Left renal cortex interstitium (tissue), 4 donors: Measurements from ENCODE around the gene OSBPL1A. TPM values are rescaled to one million over a fixed set of nuclear protein-coding genes. Genes with fewer than 3 reads are reported as not detected.

Experiments used
- DNase-seq, 4 donors: peaks; one replicate each; pipeline ENCODE4 v3.0.0-alpha.2; 2013; ENCODE audit warnings: low read depth in 4 of 4, low spot score in 2 of 4, missing footprints in 1 of 4
- polyA plus RNA-seq, 4 donors: library from polyadenylated mRNA; unstranded; fragments of 120-200 nt; gene quantifications; one replicate each; pipeline ENCODE4 v1.2.1, GENCODE V29; 2013; ENCODE audit not compliant: insufficient read length in 4 of 4

OSBPL1A gene
- polyA plus RNA-seq, 4 donors = 46.5 to 56.9 (median 49.7) TPM

DNA sequence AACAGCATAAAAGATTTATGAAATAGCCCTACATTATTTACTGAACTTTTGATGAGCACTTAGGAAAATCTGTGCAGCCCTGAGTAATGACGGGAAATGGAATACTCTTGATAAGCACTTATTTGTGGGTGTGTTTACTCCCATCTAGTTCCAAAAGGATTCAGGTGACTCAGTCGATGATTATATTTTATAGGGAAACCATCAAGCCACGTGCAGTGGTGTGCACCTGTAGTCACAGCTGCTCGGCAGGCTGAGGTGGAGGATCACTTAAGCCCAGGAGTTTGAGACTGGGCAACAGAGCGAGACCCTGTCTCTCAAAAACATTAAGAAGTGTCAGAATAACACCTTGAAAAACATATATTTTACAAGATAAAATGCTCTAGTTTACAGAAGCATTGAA is 166.9 kb downstream of the OSBPL1A start:
- no peak for DNase-seq

DNA sequence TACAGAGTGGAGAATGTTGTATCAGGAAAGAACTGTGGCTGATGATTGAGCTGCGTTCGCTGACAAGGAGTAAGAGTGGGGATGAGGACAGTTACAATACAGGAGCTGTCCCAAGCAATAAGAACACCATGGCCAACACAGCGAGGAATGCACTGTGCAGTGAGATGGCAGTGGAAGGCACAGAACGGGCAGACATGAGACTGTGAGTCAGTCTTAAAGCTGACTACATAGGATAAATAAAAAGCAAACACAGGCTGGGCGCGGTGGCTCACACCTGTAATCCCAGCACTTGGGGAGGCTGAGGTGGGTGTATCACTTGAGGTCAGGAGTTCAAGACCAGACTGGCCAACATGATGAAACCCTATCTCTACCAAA is 169.0 kb downstream of the OSBPL1A start:
- DNase-seq = no peak

DNA sequence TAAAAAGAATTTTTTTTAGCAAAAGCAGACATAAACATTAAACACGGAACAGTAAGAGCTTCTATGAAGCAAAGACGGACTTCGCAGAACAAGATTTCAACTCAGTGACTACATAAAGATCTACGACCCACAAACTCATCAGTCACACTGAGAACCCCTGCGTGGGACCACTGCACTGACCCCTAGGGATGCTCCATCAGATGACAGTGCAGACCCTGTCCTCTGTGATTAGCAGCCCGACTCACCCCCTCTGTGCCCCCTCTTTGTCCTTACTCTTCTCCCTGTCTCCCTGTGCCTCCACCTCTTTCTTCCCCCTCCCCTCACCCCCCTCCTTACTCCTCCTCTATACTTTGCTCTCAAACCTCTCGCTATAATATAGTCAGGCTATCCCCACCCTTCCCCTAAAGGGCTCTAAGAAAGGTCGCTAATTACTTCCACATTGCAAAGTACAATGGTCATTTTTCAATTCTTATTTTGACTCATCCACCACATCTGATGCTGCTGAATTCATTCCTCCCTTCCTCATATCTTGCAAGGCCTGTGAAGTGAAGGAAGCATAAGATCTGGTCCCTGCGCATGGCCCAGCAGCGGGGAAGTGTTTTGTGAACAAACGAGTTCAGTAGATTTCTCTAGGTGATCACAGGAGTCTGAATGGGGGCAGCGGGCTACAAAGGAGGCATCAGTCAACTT is 169.5 kb downstream of the OSBPL1A start:
- DNase-seq = no peak

DNA sequence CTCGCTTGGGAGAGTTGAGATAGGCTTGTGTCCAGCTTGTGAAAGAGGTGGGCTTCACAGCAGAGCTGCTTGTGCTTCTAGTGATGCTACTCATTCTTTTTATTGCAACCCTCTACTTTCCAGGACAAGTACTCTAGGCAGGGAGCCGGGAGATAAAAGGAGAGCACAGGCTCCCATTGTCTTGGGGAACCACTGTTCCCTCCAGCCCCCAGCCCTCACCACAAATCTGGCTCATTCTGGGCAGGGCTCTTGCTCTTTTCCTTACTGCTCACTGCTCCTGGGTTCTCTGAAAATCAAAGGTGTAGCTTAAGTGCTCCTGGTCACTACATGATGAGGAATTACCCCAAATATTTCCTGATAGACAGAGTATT is 177.3 kb downstream of the OSBPL1A start:
- no peak for DNase-seq

DNA sequence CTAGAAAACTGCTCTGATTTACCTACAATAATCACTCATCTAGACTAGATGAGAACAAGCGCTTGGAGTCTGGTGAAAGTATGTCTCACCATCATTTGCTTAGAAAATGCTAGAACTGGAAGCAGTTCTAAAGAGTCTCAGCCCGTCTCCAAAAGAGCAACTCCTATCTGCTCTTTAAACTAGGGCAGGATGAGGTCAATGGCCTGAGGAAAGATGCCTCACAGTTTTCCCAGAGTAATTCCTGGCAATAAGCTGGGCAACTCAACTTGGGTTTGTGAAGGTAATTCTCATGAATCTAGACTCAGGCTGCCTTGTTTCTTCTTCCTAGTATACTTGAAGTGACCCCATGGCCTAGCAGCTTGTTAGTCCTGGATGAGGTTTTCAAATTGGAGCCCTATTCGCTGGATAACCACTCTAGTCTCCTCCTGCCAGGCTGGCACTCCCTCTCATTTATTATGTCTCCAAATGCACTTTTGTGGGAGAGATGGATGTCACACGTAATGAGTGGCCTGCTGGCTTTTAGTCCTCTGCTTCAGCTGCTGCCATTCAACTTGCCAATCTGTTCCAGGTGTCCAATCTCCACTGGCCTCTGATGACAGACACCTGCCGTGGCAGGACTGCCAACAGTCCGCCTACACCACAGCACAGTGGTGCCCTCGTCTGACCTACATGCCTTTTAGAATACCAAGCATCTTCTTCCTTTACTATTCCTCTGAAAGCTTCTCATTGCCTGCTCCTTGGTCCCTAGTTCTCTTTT is 177.9 kb downstream of the OSBPL1A start:
- DNase-seq = no peak

DNA sequence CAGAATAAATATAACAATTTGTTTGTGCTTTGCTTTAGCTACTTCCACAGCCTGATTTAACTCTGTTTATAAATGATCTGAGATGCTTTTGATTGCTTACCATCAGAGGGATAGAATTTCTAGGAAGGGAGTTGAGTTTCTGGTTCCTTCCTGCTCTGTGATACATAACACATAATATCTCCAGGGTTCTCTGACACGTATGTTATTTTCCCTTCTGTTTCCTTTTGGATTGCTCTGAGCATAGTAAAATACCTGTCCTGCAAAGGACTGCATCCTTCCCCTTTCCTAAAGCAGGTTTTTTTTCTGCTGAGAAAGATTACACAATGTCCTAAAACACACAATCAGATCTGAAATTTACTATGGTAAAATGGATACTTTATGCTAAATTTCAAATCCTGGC is 182.7 kb downstream of the OSBPL1A start:
- DNase-seq = no peak

DNA sequence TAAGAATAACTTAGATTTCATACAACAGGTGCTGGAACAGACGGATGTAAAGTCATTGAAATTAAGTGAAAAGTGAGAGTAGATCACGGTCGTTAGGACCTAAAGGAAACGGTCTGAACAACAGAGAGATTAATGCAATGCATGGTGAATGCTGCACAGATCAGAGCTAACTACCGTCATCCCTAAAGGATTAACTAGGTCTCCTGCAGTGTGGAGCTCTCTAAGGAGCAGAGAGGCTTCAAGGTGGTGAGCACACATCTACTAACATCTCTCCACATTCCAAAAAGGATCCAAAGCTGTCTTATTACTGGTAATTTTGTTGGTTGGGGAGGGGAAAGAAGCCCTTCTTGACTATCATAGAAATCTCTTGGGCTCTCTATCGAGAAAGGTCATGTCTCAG is 183.5 kb downstream of the OSBPL1A start:
- DNase-seq = no peak

DNA sequence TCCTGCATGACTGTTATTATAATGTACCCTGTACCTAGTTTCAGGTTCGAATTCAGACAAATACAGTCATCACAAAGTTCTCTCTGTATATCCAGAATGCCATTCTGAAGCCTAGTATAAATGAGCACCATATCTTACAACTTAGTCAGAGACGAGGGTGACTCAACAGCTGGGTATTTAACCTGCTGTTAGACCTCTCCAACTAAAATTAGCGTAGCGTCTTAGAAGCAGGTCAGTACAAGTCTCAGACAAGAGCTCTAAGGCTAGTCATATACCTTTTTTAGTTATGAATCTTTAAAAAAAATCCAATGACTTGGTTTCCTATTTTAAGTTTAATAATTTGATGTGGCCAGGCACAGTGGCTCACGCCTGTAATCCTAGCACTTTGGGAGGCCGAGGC is 184.7 kb downstream of the OSBPL1A start:
- no peak for DNase-seq

DNA sequence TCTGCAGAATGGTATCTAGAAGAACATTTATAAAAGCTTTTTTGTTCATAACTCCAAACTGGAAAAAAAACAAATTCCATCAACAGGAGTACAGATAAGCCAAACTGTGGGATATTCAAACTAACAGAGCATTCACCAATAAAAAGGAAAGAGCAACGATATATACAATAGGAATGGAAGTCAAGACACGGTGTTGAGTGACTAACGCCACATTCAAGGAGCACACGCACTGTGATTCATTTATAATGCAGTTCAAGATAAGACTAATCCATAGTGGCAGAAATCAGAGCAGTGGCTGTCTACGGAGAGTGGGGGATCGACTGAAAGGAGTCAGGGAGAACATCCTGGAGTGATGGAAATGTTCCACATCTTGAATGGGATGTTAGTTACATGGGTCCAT is 188.1 kb downstream of the OSBPL1A start:
- DNase-seq = no peak

DNA sequence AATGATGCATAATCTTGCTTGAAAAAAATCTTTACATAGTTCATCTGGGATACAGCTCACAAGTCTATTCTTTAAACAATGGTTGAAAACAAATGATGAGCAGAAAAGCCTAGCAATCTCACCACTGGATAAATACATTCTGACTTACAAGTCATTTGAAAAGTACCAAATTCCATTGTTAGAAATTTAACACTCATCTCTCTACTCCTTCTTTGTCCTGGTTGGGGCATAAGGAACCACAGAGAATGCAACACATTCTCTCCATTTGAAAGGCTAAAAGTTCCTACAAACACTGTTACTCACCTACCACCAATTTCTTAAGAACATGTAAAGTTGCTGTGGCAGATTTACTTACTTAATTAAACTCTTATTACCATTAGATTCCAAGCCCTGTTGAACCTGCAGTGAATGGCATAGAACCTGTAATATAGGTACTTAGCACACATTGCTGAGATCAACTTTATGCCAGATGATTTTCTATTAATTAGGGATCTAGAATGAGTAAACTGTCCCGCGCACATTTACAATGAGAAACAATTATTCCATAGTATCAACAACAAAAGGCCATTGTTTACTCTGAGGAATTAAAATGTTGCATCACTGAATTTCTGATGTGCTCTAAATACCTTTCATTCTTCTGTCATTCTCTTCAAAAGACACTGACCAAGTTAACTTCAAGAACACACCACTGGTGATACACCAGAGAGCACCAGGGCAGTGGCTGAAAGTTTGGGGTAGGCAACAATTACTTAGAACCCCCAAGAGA is 189.2 kb downstream of the OSBPL1A start:
- DNase-seq = no peak

DNA sequence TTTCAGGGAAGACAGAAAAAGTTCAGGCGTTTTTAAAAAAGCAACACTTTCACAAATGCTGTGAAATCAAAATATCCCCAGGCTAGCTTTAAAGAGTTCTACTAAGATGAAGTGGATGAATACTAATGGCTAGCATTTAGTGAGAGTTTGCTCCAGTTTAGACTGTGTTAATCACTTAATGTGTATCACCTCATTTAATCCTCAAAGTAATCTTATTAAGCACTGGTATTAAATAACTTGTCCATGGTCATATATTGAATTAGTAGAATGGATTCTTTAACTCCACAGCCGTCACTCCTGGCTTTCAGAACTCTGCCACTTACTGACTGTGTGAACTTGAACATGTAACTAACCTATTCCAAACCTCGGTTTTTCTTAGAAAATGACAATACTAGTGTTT is 192.7 kb downstream of the OSBPL1A start:
- DNase-seq = no peak

DNA sequence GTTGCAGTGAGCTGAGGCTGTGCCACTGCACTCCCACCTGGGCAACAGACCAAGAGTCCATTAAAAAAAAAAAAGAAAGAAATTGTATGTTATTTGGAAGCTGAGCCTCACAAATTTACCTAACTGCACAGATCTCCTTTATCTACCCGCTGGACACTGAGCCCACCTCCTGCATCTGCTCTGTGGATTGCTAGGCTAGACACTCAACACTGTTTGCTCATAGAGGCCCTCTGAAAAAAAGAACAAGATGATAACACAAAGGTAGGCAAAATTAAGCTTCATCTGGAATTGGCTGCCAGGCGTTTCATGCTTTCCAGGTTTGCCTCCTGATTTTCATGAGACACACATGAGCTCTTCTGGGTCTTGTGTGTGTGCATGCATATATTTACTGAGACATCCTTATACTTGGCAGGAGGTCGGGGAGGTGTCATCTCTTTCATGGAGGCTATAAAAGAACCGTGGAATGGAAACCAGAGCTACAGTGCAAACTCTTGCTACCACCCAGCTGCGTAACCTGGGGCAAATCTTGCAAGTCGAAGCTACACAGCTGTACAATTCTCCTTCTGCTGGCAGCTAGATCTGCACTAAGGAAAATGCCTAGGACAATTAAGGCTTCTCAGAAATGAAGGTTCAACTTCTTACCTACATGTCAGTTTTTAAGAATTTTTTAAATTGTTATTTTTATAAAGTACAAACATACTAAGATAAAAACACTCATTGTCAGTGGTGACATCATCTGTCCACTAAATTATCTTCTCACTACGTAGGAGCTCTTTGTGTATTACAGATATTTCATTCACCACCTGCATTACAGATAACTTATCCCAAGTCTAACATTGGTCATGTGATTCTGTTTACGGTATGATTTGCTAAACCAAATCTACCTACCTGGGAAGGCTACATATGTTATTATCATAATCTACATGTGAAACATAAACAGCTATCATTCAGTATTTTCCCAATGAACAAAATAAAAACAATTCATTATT is 195.6 kb downstream of the OSBPL1A start:
- no peak for DNase-seq

DNA sequence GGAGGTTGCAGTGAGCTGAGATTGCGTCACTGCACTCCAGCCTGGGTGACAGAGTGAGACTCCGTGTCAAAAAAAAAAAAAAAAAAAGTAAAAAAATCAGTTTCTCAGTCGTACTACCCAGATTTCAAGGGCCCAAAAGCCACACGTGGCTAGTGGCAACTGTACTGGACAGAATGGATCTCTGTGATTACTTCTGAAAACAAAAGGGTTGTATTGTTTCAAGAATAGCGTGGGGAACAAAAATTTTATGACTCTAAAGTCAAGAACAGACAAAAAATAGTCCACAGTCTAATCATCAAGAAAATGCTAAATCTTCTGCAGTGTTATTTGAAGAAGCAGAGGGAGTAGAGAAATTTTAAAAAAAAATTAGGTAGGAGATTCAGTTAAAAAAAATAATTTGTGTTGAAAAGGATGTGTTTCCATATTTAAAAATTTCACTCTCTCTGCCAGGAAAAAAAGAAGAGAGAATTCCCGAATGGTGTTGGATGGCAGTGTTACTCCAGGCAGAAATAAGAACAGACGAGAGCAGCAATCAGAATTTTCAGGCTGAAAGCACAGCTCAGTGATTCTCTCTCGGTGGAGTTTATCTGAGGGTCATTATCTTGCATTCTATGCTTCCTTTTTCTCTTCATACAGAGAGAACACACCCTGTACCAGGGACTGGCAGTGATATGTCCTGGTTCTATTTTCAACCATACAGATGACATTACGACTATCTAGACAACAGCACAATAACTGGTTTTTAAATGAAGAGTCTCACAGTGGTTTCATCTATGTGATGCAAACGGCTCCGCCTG is 196.9 kb downstream of the OSBPL1A start:
- DNase-seq = no peak

DNA sequence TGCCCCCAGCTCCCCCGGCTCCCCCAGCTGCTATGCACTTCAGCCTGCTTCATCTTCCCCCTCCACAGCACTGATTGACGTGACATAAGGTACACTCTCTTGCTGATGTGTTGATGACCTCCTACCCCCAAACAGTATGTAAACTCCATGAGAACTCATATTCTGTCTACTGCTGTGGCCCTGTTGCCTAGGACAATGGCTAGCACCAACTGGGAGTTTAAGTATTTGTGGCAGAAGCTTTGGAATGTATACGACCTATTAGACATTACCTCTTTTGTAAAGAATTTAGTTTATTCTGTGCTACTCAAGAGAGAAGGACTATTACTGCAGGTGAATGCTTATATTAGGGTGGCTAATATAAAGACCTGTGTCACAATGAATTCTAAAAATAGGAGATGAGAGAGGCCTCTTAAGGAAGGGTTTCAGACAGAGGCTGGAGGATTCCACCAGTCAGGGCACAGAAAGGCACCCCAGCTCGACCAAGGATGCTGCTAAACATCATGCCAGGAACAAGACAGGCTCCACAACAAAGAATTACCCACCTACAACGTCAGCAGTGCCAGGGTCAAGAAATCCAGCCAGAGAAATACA is 198.2 kb downstream of the OSBPL1A start:
- no peak for DNase-seq

DNA sequence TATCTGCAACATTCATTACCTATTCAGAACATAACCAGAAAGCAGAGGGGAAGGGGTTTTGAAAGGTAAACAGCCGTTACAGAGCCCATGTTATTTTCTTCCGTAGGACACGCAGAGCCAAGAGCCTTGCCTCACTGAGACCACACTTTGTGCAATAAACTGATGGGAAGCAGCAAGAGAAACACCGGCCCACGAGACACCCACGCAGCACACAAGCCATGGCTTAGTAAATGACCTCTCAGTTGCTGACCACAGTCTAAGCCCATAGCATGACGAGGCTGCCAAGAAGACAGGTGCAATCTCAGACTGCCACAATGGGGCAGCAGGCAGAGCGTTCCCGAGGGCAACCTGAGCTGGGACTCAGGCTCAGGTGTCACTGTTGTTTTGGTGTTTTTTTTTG is 199.2 kb downstream of the OSBPL1A start:
- no peak for DNase-seq

DNA sequence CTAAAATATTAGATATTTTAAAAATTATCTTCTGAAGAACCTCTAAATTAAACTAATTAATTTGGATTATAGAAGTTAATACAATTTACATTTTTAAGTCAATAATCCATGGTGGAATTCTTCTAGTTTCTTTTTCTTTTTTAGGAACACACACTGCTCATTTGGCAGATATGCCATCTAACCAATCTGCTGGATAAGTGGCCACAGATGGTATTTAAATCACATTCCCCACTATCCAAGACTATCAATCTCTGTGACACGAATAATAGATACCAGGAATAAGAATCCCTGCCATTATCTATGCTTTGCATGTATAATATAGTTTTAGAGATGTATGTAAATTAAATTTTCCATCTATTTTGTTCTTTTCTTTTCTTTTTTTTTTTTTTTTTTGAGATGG is 200.2 kb downstream of the OSBPL1A start:
- no peak for DNase-seq

DNA sequence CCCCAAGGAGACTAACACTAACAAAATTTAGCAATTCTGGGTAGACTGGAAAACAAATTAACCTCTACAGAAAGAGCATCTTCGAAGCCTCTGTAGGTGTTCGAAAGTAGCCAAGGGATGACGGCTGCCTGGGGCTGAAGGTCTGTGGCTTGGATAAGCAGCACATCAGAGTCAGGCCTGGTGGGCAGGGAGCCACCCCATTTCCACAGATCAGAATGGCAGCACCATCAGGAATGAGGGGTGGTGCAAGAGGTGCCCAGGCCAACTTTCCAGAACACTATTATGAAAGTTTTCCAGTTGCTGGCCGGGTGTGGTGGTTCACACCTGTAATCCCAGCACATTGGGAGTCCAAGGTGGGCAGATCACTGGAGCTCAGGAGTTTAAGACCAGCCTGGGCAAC is 200.9 kb downstream of the OSBPL1A start:
- DNase-seq = no peak

DNA sequence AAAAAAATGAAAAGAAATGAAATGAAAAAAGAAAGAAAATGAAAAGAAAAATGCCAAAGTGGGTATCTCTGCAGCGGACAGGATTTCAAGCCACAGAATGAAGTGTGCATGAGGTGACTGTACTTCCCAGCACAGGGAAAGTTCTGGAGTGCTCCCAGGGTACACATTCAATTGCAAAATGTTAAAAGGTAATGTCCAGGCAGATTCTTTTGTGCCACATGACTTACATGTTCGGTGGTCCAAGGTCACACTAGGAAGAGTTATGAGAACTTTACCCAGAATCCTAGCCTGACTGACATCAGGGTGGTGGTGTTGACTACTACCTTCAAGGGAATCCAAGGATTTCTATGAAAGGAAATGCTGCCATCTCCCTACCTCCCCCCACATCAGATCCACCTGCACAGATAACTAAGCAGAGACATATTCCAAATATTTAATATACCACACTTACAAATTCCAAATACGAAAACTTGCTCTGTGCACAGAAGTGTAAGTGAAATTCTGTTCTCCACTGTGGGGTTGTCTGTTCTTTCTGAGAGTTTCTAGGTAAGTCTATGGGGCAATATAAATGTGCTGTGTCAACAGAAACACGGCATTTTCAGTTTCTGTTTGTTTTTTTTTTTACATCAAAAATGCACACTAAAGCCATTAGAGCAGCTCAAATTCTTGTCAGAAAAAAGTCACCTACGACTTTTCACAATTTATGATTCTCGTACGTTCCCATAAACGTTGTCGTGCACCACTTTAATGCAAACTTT is 202.1 kb downstream of the OSBPL1A start:
- no peak for DNase-seq

DNA sequence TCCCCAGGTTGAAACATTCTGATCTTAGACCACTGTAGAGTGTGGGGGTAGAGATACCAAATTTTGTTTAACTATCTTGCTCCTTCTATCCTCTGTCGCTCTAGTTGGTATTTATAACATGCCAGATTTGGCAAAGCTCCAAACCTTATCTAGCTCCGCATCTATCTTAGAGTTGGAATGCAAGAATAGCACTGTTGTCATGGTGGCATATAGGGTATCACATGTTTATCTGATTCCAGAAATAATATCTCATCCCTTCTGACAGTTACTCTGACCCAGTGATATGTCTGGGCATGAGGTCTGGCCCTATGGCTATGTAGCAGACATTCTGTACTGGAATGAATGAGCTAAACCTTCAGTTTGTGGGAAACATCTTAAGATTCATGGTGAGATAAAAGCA is 207.0 kb downstream of the OSBPL1A start:
- DNase-seq = no peak
